GM21367 (cell line): ENCODE measurements around the gene B3GAT1.

Source experiments
- ATAC-seq: cut with Tn5 transposase; IDR thresholded peaks from one replicate; pipeline ENCODE4 v1.9.1; 2021; ENCODE audit not compliant: unreplicated experiment

The B3GAT1 gene

DNA sequence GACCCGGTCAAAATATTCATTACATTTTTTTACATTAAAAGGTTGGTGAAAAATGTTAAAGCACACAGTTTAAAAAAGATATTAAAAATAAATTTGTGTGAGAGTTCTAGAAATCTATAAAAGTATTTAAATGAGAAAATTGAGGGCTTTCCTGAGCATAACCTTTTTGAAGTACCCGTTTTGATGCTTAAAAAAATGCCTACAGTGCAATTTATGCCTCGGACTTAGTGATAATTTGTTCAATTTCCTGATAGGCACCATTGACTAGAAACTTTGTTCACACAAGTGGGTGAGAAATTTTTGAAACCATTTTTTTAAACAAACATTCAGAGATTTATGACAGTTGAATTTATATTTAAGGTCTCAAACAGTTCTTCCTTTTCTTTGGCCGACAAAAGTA, 29.7 kb upstream of the B3GAT1 start:
- no peak for ATAC-seq

DNA sequence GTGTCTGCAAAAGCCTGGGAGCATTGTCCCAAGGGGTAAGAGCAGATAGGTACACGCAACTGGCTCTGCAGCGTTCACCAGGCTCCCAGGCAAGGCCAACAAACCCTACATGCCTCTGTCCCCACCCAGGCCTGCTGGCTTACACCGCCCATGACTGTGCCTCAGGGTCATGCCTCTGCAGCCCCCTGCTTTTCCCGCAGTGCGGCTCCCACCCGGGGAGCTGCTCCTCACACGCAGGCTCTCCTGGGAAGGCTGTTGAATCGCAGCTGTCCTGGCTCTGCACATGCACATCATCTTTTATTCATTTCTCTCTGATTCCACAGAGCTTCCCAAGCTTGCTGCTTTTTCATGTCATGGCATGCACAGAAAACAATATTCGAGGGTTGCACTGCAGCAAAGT, 29.2 kb upstream of the B3GAT1 start:
- ATAC-seq = no peak

DNA sequence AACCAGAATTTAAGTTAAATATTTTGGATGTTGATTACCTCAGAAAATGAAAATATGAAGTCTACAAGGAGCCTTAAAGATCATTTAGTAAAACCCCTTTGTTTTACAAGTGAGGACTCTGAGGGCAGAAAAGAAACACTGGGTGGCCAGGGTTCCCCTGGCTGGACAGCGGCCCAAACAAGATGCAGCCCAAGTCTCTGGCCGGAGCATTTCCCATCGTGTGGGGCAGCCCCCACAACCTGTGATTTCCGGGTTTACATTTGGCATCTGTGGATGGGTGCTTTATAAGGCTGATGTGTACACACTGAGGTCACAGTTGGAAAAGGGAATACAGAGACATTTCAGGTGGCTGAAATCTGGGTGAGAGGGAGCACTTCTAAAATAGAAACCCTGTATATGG, 28.8 kb upstream of the B3GAT1 start:
- no peak for ATAC-seq

DNA sequence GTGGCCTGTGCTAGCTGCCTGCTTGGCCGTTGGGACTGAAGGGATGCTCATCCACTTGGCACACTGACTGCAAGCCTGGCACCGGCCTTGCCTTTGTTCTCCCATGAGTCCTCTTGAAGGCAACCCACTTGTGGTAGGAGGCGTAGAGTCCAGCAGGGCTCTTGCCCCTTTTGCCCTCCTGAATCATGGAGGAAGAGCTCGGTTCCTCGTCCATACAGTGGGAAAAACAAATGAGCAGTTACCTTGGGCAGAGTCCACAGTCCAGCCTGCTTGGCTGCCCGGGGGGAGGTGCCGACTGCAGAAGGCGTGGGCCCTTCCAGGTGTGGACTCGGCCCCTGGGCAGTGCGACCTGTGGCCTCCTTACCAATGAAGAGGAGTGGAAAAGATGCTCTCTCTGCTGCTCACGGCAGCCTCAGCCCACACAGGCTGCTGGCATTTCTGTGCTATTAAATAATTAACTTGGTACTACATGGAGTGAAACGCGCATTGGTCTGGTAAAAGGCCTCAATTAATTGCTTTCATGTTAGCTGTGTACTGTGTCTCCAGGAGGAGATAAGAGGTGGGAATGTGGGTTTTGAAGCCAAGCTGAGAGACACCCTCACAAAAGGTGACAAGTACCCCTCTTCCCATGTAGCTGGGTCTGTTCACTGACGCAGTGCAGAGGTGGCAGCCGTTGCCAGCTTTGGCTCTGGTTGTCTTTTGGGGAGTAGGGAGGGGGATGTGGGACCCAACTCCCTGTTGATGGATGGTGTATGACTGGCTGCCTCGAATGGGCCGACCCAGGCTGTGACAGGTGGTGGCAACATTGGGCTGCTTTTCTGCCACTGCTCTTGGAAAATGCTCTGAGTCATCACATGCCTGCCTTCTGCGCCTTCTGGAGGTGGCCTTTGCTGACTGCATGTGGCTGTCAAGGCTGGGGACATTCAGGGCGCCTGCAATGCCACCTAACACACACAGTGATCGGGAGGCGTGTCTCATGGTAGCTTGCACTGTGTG, 26.8 kb upstream of the B3GAT1 start:
- no peak for ATAC-seq

DNA sequence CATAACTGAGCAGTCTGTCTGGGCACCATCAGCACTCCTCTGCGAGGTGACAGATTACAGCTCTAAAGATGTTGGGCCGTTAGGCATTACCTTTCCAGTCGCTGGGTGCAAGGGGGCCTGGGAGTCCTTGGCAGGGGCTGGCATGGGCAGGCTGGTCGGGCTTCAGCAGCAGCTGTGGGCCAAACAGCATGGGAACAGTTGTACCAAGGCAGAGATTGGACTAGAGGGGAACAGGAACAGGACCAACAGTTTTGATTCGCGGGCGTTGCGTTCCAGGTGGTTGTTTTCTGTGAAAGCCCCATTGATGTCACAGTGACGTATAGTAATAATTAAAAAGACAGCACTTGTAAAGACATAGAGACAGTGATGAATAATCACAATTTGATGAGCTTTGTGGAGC, 25.8 kb upstream of the B3GAT1 start:
- ATAC-seq = no peak

DNA sequence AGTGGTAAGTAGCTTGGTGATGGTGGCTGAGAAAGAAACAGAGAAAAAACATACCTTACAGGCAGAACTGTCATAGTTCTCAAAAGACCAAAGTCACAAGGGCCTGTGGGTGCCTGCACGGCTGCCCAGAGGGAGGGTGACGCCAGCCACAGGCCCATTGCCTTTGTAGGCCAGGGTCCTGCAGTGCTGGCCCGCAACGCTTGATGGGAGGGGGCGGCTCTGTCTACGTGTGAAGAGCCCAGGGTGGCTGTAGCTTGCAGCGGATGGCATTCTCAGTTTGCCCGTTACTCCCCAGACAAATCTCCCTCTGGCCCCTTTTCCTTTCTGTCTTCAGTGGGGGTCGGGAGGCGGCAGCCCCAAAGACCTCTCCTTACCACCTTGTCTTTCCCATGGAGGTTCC, 24.7 kb upstream of the B3GAT1 start:
- no peak for ATAC-seq

DNA sequence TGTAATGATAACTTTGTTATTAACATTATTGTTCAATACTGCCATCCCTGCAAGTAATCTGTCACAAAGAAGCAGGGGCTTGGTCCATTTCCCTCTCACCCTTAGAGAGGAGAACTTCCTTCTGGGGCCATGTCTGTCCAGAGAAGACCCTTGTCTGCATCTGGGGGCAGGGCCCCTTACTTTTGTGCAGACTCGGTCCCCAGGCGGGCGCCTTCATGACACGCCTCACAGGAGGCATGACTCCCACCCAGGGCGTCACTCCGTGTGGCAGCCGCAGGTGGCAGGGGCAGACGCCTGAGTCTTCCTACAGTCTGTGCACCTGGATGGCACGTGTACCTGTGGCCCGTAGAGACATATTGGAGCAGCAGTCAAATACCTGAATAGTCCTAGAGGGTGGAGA, 21.8 kb upstream of the B3GAT1 start:
- ATAC-seq = no peak

DNA sequence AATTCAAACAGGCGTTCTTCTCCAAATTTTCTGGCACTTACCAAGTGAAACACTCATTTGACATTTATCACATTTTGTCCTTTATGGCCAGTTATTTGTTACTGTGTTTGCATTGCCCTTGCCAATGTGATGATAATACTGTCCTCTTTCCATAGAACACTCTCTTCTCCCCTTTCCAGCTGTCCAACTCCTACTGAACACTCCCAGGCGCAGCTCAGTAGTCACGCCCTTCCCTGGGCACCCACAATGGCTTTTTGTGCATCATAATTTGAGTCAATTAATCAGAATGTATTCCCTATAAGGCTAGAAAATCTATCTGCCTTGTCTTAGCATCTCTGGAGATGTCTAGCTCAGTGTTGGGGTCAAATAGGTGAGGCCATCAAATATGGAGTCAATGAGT, 21.2 kb upstream of the B3GAT1 start:
- ATAC-seq = no peak

DNA sequence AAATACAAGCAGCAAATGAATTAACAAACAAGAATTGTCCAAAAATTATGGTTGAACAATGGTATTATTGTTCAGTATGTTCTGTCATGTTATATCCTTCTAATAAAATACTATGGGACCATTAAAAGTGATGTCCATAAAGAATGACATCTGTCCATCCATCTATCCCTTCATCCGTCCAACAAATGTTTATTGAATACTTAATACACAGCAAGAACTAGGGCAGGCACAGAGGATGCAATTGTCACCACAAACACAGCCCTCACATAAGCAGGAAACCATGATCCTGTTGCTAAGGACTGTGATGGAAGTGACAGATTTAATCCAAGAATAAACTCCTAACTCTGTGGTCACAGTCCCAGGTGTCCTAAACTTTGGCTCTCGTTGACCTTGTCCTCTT, 20.7 kb upstream of the B3GAT1 start:
- ATAC-seq = no peak

DNA sequence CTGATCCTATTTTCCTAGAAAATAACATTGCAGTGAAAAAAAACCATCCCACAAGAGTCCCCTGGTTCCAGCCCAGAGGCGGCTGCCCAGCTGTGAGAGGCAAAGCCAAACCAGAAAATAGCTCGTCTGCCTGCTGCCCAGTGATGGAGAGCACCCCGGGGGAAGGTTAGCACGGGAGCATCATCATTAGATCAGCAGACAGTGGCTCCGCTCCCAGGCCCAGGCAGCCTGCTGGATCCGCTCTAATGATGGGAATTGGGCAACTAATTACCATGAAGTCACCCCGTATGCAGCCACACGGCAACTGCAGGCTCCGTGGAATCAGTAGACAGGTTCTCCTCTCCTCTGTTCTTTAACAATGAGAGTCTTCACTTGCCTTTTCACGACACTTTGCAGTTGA, 17.1 kb upstream of the B3GAT1 start:
- no peak for ATAC-seq

DNA sequence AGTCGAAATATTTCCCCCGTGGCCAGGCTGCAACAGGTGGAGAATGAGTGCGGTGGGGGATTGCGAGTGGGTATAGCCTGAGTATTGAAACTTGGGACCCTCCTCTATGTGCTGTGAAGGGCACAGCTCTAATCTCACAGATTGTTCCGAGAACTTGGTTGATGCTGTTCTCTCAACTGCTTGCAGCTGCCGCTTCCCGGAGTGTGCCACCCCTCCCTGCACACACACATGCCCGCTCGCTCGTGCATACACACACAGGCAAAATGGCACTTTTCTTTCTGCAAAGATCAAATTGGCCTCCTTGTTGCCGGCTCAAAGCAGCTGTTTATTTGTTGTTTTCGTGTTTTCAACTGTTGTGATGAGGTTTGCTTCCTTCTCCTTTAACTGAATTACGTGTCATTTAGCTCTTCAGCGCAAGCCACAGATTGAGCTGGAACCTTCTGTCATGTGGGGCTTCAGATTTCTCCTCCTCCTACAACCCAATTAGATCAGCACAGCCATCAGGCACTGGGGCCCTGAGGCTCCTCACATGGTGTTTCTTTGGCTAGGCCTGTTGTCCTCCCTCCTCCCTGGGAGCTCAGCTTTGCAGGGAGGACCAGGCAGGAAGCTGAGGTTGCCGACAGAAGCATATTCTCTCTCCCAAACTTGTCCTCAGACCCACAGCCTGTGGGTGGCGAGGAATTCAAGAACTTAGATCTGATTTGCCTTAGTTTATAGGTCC, 13.9 kb upstream of the B3GAT1 start:
- no peak for ATAC-seq

DNA sequence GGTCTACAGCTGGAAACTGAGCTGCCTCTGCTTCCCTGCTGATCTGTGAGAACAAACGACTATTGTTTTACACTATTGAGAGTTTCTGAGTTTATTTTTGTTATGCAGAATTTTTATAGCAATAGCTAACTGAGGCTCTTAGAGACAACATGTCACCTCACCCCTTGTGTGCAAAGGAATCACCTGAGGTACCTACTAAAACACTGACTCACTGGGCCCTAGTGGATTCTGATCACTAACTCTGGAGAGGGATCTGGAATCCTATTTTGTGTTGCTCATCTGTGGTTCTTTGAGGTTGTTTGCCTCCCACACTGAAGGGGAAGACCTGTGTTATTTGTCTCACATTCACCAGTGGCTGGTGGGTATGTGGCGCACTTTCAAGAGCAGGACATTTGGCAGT, 13.4 kb upstream of the B3GAT1 start:
- no peak for ATAC-seq

DNA sequence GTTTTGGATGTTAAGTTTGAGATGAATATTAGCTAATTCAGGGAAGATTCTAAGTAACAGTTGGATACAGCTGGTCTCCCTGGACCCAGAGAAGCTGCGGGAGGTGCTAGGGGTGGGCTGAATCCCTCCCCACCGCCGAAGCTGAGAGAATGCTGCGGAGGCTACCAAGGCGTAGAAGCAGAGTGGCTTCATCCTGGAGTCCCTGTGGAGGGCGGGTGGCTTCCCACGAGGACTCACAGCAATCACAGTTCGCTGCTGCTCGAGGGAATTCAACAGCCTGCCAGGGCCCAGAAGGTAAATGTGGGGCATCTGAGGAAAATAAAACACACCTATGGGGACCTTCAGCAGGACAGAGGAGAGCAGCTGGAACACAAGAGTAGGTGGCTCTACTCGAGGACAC, 11.1 kb upstream of the B3GAT1 start:
- ATAC-seq = no peak

DNA sequence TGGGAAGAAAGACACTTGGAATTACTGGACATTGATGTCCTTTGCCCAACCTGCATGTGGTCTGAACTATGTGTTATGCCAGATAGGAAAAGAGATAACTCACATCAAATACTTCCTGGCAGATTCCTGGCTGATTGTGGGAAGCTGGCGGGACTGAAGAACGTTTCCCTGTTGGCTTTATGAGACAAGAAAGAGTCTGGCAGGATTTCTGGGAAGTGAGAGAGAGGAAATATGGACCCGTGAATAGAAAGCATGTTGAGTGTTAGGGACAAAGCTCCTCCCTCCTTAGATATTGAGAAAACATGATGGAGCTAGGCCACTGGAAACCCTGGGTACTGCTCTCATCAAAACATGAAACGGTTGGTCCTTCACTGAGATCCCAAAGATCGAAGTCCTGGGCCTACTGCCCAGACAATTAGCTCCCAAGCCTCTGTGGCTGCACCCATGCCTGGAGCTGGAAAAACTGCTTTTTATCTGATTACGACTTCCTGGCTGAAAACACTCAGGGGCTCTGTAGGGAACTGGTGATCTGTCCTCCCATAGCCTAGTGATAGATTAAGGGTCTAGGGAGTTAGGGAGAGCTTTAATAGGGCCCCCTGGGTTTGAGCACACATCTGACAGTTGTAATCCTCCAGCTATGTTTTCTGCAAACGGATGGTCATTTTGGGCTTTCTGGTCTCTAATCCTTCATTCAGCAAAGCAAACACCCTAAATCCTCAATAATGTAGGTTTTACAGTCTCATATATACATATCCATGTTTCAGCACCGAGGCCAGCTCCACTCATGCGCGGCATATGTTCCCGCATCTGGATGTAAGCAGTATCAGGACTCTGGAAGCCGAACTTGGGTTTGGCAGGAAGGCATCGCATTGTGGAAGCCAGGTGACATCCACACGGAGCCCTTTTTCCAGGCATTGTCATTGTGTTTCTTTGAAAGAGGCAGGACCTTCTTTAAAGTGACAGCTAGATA, 6.1 kb upstream of the B3GAT1 start:
- ATAC-seq = no peak

DNA sequence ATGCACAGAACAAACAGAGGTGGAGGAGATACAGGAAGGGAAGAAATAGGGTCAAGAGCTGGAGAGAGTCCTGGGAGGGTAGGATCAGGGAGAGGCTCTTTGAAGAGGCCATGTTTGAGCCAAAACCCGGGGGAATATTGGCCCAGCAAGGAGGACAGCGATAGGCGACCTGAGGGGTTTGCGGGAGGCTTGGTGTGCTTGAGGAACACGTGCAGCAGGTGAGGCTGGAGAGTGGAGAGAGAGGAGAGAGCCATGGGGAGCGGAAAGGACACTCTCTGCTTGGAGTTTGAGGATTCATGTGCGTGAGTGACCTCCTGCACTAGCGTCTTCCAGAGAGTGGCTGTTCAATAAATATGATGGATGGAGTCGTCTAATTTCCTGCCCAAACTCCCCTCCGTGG, 4.7 kb upstream of the B3GAT1 start:
- no peak for ATAC-seq

DNA sequence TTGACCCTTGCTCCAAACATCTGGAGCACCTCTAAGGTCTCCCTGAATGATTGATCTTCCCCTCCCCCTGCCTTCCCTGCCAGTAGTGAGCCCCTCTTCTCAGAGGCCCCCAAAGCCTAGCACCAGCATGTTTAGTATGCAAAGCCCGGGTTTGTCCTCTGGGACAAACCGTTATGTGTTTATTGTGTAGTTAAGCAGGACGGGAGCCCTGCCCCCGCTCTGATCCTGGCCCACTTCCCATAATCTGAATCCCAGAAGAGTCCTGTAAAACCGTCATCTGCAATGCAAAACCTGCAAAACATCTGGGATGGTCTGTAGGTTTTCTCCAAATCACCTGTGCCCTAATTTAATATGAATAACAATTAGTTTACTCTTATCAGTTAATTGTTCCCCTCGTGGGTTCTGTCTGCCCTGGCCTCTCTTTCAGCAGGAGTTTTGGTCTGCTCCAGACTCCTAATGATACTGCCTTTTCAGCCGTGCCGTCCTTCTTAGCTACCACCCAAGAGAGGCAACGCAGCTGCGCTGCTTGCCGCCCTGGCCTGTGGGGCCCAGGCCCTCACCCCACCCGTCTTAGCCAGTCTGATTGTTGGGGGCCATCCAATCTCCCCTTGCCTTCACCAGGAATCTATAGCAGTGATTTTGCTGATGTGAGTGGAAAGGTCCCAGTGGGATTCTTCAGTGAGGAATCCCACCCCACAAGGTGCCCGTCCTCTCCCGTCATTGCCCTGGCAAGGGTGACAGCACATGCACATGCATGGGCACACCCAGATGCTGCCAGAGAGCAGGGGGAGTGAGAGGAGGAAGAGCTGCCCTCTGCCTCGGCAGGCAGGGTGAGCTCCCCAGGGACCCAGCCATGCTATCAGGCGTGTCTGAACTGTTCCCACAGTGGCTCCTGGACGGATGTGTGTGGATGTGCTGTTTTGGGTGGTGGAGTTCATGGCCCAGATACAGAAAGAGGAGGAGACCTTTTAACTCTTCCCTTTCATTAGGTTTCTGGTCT, 3.0 kb upstream of the B3GAT1 start:
- ATAC-seq = no peak

DNA sequence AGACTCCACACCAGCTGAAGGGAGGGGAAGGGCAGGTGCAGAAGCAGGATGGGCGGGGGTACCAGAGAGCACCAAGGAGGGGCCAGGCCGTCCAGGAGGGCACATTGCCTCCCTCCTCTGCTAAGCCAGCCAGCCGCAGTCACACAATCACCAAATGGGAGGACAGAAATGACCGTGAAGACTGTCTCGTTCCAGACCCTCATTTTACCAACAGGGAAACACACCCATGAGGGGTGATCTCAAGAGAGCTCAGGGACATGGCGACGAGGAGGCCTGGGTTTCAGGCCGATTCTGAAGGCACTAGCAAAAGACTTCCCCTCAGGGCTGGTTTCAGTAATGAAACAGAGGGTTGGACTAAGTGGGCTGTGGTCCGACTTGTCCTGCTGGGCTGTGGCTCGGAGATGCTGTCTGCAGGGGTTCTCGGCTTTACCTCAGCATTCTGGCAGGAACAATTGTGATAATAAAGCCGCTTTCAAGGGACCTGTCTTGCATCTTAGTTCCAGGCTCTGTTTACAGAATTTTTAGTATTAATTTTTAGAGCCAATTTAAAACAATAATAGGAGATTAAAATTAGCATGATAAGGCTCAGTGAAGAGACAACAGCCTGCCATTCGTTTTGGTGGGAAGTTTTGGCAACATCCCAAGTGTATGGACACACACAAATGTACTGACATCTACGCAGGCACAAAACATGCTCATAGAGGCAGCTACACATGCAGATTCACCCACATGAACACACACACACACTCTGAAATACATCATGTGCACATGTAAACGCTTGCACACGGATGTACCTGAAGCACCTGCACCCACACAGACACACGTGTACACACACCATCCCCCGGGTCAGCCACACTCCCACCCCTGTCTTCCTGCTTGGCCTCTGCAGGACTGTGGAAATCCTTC, 2.0 kb upstream of the B3GAT1 start:
- ATAC-seq = no peak

DNA sequence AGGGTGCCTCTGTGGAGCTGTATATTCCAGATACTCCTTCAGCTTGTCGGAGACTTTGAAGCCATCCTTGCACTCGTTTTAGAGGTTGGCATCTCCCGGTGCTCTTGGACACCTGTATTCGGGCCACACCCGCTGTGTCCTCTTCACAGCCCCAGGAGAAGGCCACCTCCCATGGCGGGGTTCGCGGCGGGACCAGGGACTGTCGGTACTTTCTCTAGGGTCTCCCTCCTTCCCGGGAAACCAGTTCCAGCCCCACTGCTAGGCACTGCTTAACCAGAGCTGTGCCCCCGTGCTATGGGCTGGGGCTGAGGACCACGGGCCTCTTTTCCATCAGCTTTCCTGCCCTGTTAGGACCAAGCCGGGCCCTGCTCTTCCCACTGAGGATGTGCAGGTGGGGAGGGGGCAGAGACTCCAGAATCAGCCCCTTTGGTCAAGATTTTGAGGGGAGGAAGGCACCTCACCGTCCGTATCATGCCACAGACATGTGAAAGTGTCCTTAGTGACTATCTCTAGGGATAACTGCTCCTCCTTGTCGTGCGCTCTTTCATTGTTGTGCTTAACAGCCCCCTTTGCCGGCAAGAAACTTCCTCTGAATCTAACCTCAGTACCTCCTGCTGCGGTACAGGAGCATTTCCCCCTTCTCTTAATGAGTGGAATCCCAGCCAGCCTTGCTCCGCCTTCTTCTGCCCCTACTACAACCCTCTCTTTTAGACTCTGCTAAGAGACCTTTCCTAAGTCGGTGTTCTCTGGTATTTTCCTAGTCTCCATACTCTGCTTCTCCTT, 1.2 kb upstream of the B3GAT1 start:
- ATAC-seq = no peak
